Activated CD4-positive, alpha-beta T cell treated with anti-CD3 and anti-CD28 coated beads, Interleukin-2, amount 10 ng/mL, durations not matched to agents 7 days and 5 days (primary cell): ENCODE measurements around the gene CEACAM7. TPM values are rescaled to one million over a fixed set of nuclear protein-coding genes. Genes with fewer than 3 reads are reported as not detected.

Experiments
- CTCF ChIA-PET: fragments of 350-600 bp; sonication (Branson Sonifier 250); formaldehyde crosslinking; loops from one replicate; lab custom pipeline; 2021; ENCODE audit warnings: antibody characterized with exemption; lab: Charles Lee
- POLR2A ChIA-PET: fragments of 350-600 bp; sonication (Branson Sonifier 250); formaldehyde crosslinking; loops from one replicate; lab custom pipeline; 2021; ENCODE audit warnings: antibody characterized with exemption; lab: Charles Lee
- DNase-seq: peaks from one replicate; pipeline ENCODE4 v3.0.0-alpha.2; 2020
- H3K27ac Mint-ChIP-seq: one replicate; pipeline ENCODE4 v1.8.0; 2021; ENCODE audit warnings: mild to moderate bottlenecking, moderate library complexity, mixed read lengths
- H3K27me3 Mint-ChIP-seq: one replicate; pipeline ENCODE4 v1.8.0; 2021; ENCODE audit warnings: mixed read lengths
- H3K36me3 Mint-ChIP-seq: one replicate; pipeline ENCODE4 v1.8.0; 2021; ENCODE audit warnings: low read depth, mixed read lengths
- H3K4me1 Mint-ChIP-seq: one replicate; pipeline ENCODE4 v1.8.0; 2021; ENCODE audit warnings: mixed read lengths
- H3K4me3 Mint-ChIP-seq: one replicate; pipeline ENCODE4 v1.8.0; 2021; ENCODE audit warnings: mild to moderate bottlenecking, moderate library complexity, mixed read lengths
- H3K9me3 Mint-ChIP-seq: one replicate; pipeline ENCODE4 v1.8.0; 2021; ENCODE audit warnings: mixed read lengths
- total RNA-seq, 2 experiments: library from RNA; stranded (reverse); gene quantifications; one replicate each; pipeline ENCODE4 v1.2.3, GENCODE V29; 2021

The CEACAM7 gene
- total RNA-seq, 2 experiments from 2014 or later = not detected

- ChIA-PET CTCF (interaction anchor here (0.6 to 2.6 kb wide), 2 partner anchors 9 to 691 kb away, joined by 3 to 9 read pairs; no protein-coding TSS in a partner anchor), POLR2A (no interaction called here)
- Mint-ChIP-seq H3K9me3 (no peaks in the 10 kb centered on the region), H3K27ac (no peak overlapping the region), H3K4me1 (no peaks in the 10 kb centered on the region), H3K27me3 (peaks cover 5% of the 10 kb centered on the region), H3K4me3 (no peak overlapping the region), H3K36me3 (no peaks in the 10 kb centered on the region)
- no peak for DNase-seq
These were observed 9.3 kb upstream of the CEACAM7 start for GRCh38 chr19:41697198-41697855.

GRCh38 chr19:41696402-41697197, 8.5 kb upstream of the CEACAM7 start:
- no peak overlapping the region for H3K27ac Mint-ChIP-seq
- no peaks in the 10 kb centered on the region for H3K4me1 Mint-ChIP-seq
- no peaks in the 10 kb centered on the region for H3K9me3 Mint-ChIP-seq
- H3K4me3 Mint-ChIP-seq = no peak overlapping the region
- ChIA-PET CTCF (interaction anchor here (0.6 to 2.6 kb wide), 2 partner anchors 10 to 691 kb away, joined by 3 to 9 read pairs; no protein-coding TSS in a partner anchor), POLR2A (no interaction called here)
- H3K36me3 Mint-ChIP-seq = no peaks in the 10 kb centered on the region
- peaks cover 7% of the 10 kb centered on the region for H3K27me3 Mint-ChIP-seq
- peak; percentile 25 for DNase-seq

- no peaks in the 10 kb centered on the region for H3K36me3 Mint-ChIP-seq
- H3K27me3 Mint-ChIP-seq = peaks cover 10% of the 10 kb centered on the region
- no peak overlapping the region for H3K27ac Mint-ChIP-seq
- H3K4me1 Mint-ChIP-seq = no peaks in the 10 kb centered on the region
- CTCF ChIA-PET = no interaction called here
- POLR2A ChIA-PET = no interaction called here
- no peak overlapping the region for H3K4me3 Mint-ChIP-seq
- no peak for DNase-seq
- no peaks in the 10 kb centered on the region for H3K9me3 Mint-ChIP-seq
These were observed 7.7 kb upstream of the CEACAM7 start for GRCh38 chr19:41695745-41696144.

- Mint-ChIP-seq H3K36me3 (no peaks in the 10 kb centered on the region), H3K9me3 (no peaks in the 10 kb centered on the region), H3K4me1 (no peaks in the 10 kb centered on the region), H3K4me3 (no peak overlapping the region), H3K27ac (no peak overlapping the region), H3K27me3 (peaks cover 10% of the 10 kb centered on the region)
- DNase-seq = no peak
- POLR2A ChIA-PET = no interaction called here
- CTCF ChIA-PET = interaction anchor here (0.6 kb wide), 1 partner anchor 29 kb away, joined by 3 read pairs; no protein-coding TSS in a partner anchor
These were observed 7.0 kb upstream of the CEACAM7 start for GRCh38 chr19:41694831-41695635.

- Mint-ChIP-seq H3K36me3 (no peaks in the 10 kb centered on the region), H3K4me3 (no peak overlapping the region), H3K4me1 (no peaks in the 10 kb centered on the region), H3K9me3 (no peaks in the 10 kb centered on the region), H3K27ac (no peak overlapping the region), H3K27me3 (peaks cover 12% of the 10 kb centered on the region)
- POLR2A ChIA-PET = no interaction called here
- CTCF ChIA-PET = interaction anchor here (0.6 kb wide), 1 partner anchor 1520 kb away, joined by 4 read pairs; no protein-coding TSS in a partner anchor
- DNase-seq = no peak
These were observed 6.1 kb upstream of the CEACAM7 start for GRCh38 chr19:41694196-41694595.

GRCh38 chr19:41691268-41691970, 3.3 kb upstream of the CEACAM7 start:
- Mint-ChIP-seq H3K27me3 (peaks cover 11% of the 10 kb centered on the region), H3K36me3 (no peaks in the 10 kb centered on the region), H3K27ac (no peak overlapping the region), H3K4me1 (no peaks in the 10 kb centered on the region), H3K4me3 (no peak overlapping the region), H3K9me3 (no peaks in the 10 kb centered on the region)
- peak; percentile 31 for DNase-seq
- ChIA-PET CTCF (interaction anchor here (0.9 to 1.9 kb wide), 4 partner anchors 8 to 49 kb away, joined by 3 to 4 read pairs (median 4); no protein-coding TSS in a partner anchor), POLR2A (interaction anchor here (0.6 kb wide), 1 partner anchor 37 kb away, joined by 3 read pairs; no protein-coding TSS in a partner anchor)

GRCh38 chr19:41690801-41691065, 2.7 kb upstream of the CEACAM7 start:
- POLR2A ChIA-PET = no interaction called here
- Mint-ChIP-seq H3K4me1 (no peaks in the 10 kb centered on the region), H3K9me3 (no peaks in the 10 kb centered on the region), H3K4me3 (no peak overlapping the region), H3K36me3 (no peaks in the 10 kb centered on the region), H3K27ac (no peak overlapping the region), H3K27me3 (peaks cover 11% of the 10 kb centered on the region)
- DNase-seq = no peak
- CTCF ChIA-PET = interaction anchor here (0.9 to 1.9 kb wide), 2 partner anchors 16 to 44 kb away, joined by 4 read pairs; no protein-coding TSS in a partner anchor

GRCh38 chr19:41689993-41690800, 2.1 kb upstream of the CEACAM7 start:
- H3K4me1 Mint-ChIP-seq = no peaks in the 10 kb centered on the region
- H3K4me3 Mint-ChIP-seq = no peak overlapping the region
- H3K27ac Mint-ChIP-seq = no peak overlapping the region
- POLR2A ChIA-PET = no interaction called here
- H3K27me3 Mint-ChIP-seq = peaks cover 11% of the 10 kb centered on the region
- CTCF ChIA-PET = interaction anchor here (1.3 kb wide), 1 partner anchor 17 kb away, joined by 3 read pairs; no protein-coding TSS in a partner anchor
- no peaks in the 10 kb centered on the region for H3K36me3 Mint-ChIP-seq
- no peak for DNase-seq
- H3K9me3 Mint-ChIP-seq = no peaks in the 10 kb centered on the region

GRCh38 chr19:41688687-41689086, 617 bp upstream of the CEACAM7 start:
- ChIA-PET POLR2A (no interaction called here), CTCF (interaction anchor here (0.7 to 1.6 kb wide), 4 partner anchors 18 to 287 kb away, joined by 3 to 4 read pairs (median 3); no protein-coding TSS in a partner anchor)
- H3K27me3 Mint-ChIP-seq = peaks cover 11% of the 10 kb centered on the region
- H3K36me3 Mint-ChIP-seq = no peaks in the 10 kb centered on the region
- no peak overlapping the region for H3K27ac Mint-ChIP-seq
- H3K4me3 Mint-ChIP-seq = no peak overlapping the region
- no peaks in the 10 kb centered on the region for H3K9me3 Mint-ChIP-seq
- DNase-seq = no peak
- no peaks in the 10 kb centered on the region for H3K4me1 Mint-ChIP-seq

- DNase-seq = no peak
- POLR2A ChIA-PET = no interaction called here
- no peak overlapping the region for H3K27ac Mint-ChIP-seq
- H3K36me3 Mint-ChIP-seq = no peaks in the 10 kb centered on the region
- no peaks in the 10 kb centered on the region for H3K4me1 Mint-ChIP-seq
- CTCF ChIA-PET = interaction anchor here (0.6 to 1.6 kb wide), 3 partner anchors 20 to 321 kb away, joined by 3 to 4 read pairs (median 3); no protein-coding TSS in a partner anchor
- H3K4me3 Mint-ChIP-seq = no peak overlapping the region
- H3K9me3 Mint-ChIP-seq = no peaks in the 10 kb centered on the region
- H3K27me3 Mint-ChIP-seq = peaks cover 11% of the 10 kb centered on the region
These were observed 651 bp downstream of the CEACAM7 start for GRCh38 chr19:41687419-41687818.

- no peak for DNase-seq
- POLR2A ChIA-PET = no interaction called here
- H3K9me3 Mint-ChIP-seq = no peaks in the 10 kb centered on the region
- H3K27ac Mint-ChIP-seq = no peak overlapping the region
- H3K36me3 Mint-ChIP-seq = no peaks in the 10 kb centered on the region
- CTCF ChIA-PET = interaction anchor here (1.0 kb wide), 1 partner anchor 35 kb away, joined by 3 read pairs; no protein-coding TSS in a partner anchor
- no peak overlapping the region for H3K4me3 Mint-ChIP-seq
- no peaks in the 10 kb centered on the region for H3K4me1 Mint-ChIP-seq
- H3K27me3 Mint-ChIP-seq = peaks cover 29% of the 10 kb centered on the region
These were observed 5.6 kb downstream of the CEACAM7 start for GRCh38 chr19:41682437-41682836.
